Bronchial epithelial cell (primary cell): Measurements from ENCODE around the gene NPAS3. TPM values are rescaled to one million over a fixed set of nuclear protein-coding genes. Genes with fewer than 3 reads are reported as not detected.
A peak's percentile ranks its signal among the peaks of the same experiment; 100 is the strongest.

ENCODE experiments used
- DNase-seq: peaks from one replicate; pipeline ENCODE4 v3.0.0-alpha.2; 2010; ENCODE audit warnings: low read depth
- FAIRE-seq: peaks from 2 replicates; lab custom pipeline; 2011; peaks lifted over from hg19 to GRCh38; lab: Jason Lieb, UNC
- H3K27me3 ChIP-seq: 2 replicates; pipeline ENCODE4 v1.5.1; 2011; ENCODE audit warnings: low read length; ENCODE audit not compliant: control insufficient read depth, insufficient read depth
- H3K36me3 ChIP-seq: 2 replicates; pipeline ENCODE4 v1.5.1; 2011; ENCODE audit warnings: low read length; ENCODE audit not compliant: control insufficient read depth, insufficient read depth
- H3K4me3 ChIP-seq: 2 replicates; pipeline ENCODE4 v1.5.1; 2011; ENCODE audit warnings: mild to moderate bottlenecking, low read depth, low read length, control low read depth
- total RNA-seq: library from RNA; depleted of rRNA; stranded (reverse); fragments of >200 nt; gene quantifications from 2 replicates; pipeline ENCODE4 v1.2.1, GENCODE V29; 2014
- TF ChIP-seq, protein P1 (sequence below): IDR thresholded peaks from 2 replicates; pipeline ENCODE4 v1.5.1; 2011; ENCODE audit warnings: mild to moderate bottlenecking, moderate library complexity, low read length, control low read depth, inconsistent platforms; ENCODE audit not compliant: insufficient read depth, severe bottlenecking

NPAS3 gene
- total RNA-seq, 1 donor from 2014 or later, result not detected

DNA sequence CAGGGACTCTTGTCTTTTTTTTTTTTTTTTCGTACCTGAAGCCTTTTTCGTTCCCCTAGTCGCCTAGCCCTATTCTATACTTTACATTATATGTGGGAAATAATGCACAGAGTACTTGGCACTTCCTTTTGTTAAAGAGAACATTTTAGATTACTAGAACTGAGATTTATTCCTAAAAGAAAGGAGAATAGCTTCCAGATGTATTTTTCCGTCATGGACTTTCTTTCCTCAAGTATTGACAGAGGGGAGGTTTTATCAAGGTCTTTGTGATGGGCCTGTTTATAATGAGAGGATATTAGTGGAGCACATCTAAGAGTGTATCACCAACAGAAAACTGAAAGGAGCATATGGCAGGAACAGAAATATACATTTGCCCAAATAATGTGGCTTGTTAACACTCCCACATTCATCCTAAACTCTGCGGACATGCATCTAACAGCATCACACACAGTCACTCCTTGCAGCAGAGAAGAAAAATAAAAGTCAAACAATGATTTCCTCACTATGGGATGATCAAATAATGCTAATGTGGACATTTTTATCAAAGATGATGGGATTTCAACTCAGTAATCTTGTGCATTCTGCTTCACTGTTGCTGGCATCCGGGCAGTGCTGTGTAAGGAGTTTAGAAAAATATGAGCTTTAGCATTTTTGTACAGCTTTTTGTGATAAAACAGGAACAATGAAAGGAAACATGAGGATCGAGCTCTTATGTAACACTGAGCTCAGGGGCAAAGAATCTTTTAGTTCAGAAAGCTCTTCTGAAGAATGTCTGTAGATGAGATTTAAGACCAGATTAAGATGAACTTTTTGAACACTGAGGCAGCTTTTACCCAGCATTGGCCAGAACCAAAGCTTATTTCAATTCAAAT lies 829.1 kb downstream of the NPAS3 start:
- FAIRE-seq, result no peak

GRCh38 chr14:33768458-33768830 lies 829.8 kb downstream of the NPAS3 start:
- H3K27me3 ChIP-seq, result no peaks in the 10 kb centered on the region
- TF ChIP-seq, protein P1, sequence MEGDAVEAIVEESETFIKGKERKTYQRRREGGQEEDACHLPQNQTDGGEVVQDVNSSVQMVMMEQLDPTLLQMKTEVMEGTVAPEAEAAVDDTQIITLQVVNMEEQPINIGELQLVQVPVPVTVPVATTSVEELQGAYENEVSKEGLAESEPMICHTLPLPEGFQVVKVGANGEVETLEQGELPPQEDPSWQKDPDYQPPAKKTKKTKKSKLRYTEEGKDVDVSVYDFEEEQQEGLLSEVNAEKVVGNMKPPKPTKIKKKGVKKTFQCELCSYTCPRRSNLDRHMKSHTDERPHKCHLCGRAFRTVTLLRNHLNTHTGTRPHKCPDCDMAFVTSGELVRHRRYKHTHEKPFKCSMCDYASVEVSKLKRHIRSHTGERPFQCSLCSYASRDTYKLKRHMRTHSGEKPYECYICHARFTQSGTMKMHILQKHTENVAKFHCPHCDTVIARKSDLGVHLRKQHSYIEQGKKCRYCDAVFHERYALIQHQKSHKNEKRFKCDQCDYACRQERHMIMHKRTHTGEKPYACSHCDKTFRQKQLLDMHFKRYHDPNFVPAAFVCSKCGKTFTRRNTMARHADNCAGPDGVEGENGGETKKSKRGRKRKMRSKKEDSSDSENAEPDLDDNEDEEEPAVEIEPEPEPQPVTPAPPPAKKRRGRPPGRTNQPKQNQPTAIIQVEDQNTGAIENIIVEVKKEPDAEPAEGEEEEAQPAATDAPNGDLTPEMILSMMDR, result no peak
- no peaks in the 10 kb centered on the region for H3K36me3 ChIP-seq
- no peak overlapping the region for H3K4me3 ChIP-seq
- DNase-seq (no peak), FAIRE-seq (no peak)

More for the DNA sequence above, 829.1 kb downstream of the NPAS3 start:
- Histone ChIP-seq H3K27me3 (no peaks in the 10 kb centered on the region), H3K36me3 (no peaks in the 10 kb centered on the region), H3K4me3 (no peak overlapping the region)
- DNase-seq, result no peak
- TF ChIP-seq, protein P1, result no peak

DNA sequence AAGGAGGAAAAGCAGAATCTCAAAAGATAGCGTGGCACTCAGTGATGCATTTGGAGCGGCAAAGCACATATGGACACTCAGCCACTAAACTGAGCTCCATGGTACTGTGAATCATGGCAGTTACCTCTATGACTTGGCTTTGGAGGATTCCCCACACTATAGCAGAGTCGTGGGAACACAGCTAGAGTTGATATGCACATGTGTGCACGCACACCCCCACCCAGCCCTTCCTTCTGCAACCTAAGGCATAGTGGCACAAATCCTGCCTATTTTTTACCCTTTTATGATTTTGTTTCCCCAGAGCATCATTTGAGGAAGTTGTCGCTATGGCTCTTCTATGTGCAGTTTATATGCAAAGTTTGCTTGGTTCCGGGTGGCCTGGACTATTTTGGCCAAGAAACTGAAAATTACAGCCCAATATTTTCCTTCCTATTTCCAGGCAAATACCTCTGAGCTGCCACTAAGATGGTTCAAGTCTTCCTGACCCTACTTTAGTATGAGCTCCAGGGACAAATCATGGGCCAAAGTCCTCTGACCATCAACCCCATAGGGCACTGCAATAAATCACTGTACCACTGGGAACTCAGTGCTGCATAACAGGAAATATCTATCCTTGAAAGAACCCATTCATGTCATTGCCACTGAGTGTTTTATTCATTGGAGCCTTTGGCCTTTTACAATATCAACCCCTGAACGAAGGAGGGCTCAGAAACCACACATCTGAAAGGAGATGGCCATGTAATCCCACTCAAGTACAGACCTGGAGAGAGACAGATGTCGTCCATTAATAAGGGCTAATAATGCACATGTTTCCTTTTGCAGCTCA lies 834.7 kb downstream of the NPAS3 start:
- TF ChIP-seq, protein P1, result no peak
- peak; percentile 13 for FAIRE-seq
- H3K36me3 ChIP-seq, result no peaks in the 10 kb centered on the region
- no peak for DNase-seq
- H3K27me3 ChIP-seq, result peaks cover 2% of the 10 kb centered on the region
- no peak overlapping the region for H3K4me3 ChIP-seq

- H3K4me3 ChIP-seq, result no peak overlapping the region
- FAIRE-seq, result no peak
- TF ChIP-seq, protein P1, result no peak
- H3K36me3 ChIP-seq, result no peaks in the 10 kb centered on the region
- no peak for DNase-seq
- H3K27me3 ChIP-seq, result peaks cover 2% of the 10 kb centered on the region
Observed at GRCh38 chr14:33774161-33774560, 835.5 kb downstream of the NPAS3 start.

DNA sequence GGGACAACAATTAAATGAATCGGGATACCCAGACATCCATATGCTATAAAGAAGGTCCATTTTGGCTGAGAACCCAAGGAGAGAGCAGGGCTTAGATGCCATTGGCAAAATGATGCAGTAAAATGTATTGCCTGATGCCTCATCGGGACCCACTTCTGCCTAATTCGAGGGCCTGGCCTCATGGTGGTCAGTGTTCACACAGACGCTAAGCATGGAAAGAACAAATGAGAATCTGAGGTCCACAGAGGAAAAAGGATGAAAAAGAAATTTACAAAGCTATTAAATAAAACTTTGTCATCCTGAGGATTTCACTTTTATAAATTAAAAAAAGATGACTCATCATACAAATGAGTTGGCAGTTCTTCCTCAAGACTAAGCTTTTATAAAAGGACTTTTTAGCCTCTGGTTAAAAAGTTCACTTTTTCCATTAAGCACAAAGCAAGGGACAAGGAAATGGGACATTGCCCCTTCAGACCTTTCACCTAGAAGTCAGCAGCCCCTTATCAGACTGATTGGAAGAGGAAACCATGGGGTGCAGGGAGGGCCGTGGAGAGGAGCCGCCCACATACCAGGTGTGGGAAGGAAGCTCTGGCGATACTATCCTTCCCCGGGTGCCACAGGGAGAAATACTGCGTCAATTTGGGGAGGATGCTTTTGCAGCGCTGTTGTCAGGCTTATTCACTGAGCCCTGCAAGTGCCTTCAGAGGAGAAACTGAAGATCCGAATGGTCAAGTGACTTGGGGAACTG lies 836.2 kb downstream of the NPAS3 start:
- TF ChIP-seq, protein P1, result no peak
- H3K4me3 ChIP-seq, result no peak overlapping the region
- no peaks in the 10 kb centered on the region for H3K36me3 ChIP-seq
- DNase-seq (peak; percentile 8), FAIRE-seq (no peak)
- peaks cover 2% of the 10 kb centered on the region for H3K27me3 ChIP-seq
